ENCODE measurements around the gene MEF2A. TPM values are rescaled to one million over a fixed set of nuclear protein-coding genes. Genes with fewer than 3 reads are reported as not detected.

Gene MEF2A
- total RNA-seq, 4 donors from 2014 or later, result 16.9 to 47.5 (median 24.3) TPM

- TF ChIP-seq CTCF (IDR thresholded peaks at IDR 0.05) (no peak), POLR2A (IDR thresholded peaks at IDR 0.05) (no peak)
- Histone ChIP-seq H3K4me1 (no peaks in the 10 kb centered on the region), H3K4me3 (no peak overlapping the region), H3K27me3 (no peaks in the 10 kb centered on the region), H3K9me3 (peaks cover 0 to 5% (median 0%) of the 10 kb centered on the region in 3 donors), H3K36me3 (peaks cover 0 to 35% (median 6%) of the 10 kb centered on the region in 3 donors), H3K27ac (no peak overlapping the region)
- intact Hi-C loops (cut with DNase I), result no loop called here
- WGBS, 2 donors, result 81 to 96% methylated on average over 3 of the region's 3 CpGs
- DNase-seq, result no peak
Observed at GRCh38 chr15:99645543-99645935, 79.8 kb downstream of the MEF2A start.

- intact Hi-C loops (cut with DNase I), result no loop called here
- no peak for TF ChIP-seq CTCF (IDR thresholded peaks at IDR 0.05)
- TF ChIP-seq POLR2A (IDR thresholded peaks at IDR 0.05), result no peak
- H3K4me1 ChIP-seq, result peaks cover 0 to under 1% (median 0%) of the 10 kb centered on the region in 3 donors
- peaks cover 0 to 31% (median 6%) of the 10 kb centered on the region in 3 donors for H3K36me3 ChIP-seq
- peaks cover 0 to 5% (median 0%) of the 10 kb centered on the region in 3 donors for H3K9me3 ChIP-seq
- H3K27me3 ChIP-seq, result no peaks in the 10 kb centered on the region
- no peak overlapping the region for H3K27ac ChIP-seq
- DNase-seq, result no peak
- no peak overlapping the region for H3K4me3 ChIP-seq
Observed at GRCh38 chr15:99645951-99646350, 80.2 kb downstream of the MEF2A start.

GRCh38 chr15:99651023-99651807, 85.4 kb downstream of the MEF2A start:
- Histone ChIP-seq H3K27me3 (no peaks in the 10 kb centered on the region), H3K27ac (no peak overlapping the region), H3K36me3 (peaks cover 0 to 23% (median 0%) of the 10 kb centered on the region in 3 donors), H3K9me3 (peaks cover 0 to 5% (median 0%) of the 10 kb centered on the region in 3 donors), H3K4me3 (no peak overlapping the region), H3K4me1 (peaks cover 0 to 7% (median 0%) of the 10 kb centered on the region in 3 donors)
- 45 to 67% methylated on average over 6 of the region's 6 CpGs for WGBS, 2 donors
- TF ChIP-seq CTCF (IDR thresholded peaks at IDR 0.05) (no peak), POLR2A (IDR thresholded peaks at IDR 0.05) (no peak)
- intact Hi-C loops (cut with DNase I), result no loop called here
- no peak for DNase-seq

- no peak for DNase-seq
- no peaks in the 10 kb centered on the region for H3K27me3 ChIP-seq
- H3K36me3 ChIP-seq, result peaks cover 0 to 17% (median 0%) of the 10 kb centered on the region in 3 donors
- intact Hi-C loops (cut with DNase I), result no loop called here
- H3K9me3 ChIP-seq, result no peaks in the 10 kb centered on the region
- peaks cover 0 to 4% (median 0%) of the 10 kb centered on the region in 3 donors for H3K4me1 ChIP-seq
- no peak overlapping the region for H3K27ac ChIP-seq
- no peak for TF ChIP-seq CTCF (IDR thresholded peaks at IDR 0.05)
- no peak for TF ChIP-seq POLR2A (IDR thresholded peaks at IDR 0.05)
- 100% methylated on average over 1 of the region's 1 CpG for WGBS, 2 donors
- no peak overlapping the region for H3K4me3 ChIP-seq
Observed at GRCh38 chr15:99656205-99656604, 90.4 kb downstream of the MEF2A start.

- DNase-seq, result no peak
- Histone ChIP-seq H3K27me3 (no peaks in the 10 kb centered on the region), H3K4me1 (no peaks in the 10 kb centered on the region), H3K9me3 (no peaks in the 10 kb centered on the region), H3K27ac (no peak overlapping the region), H3K36me3 (peaks cover 0 to 15% (median 0%) of the 10 kb centered on the region in 3 donors), H3K4me3 (no peak overlapping the region)
- no peak for TF ChIP-seq POLR2A (IDR thresholded peaks at IDR 0.05)
- no peak for TF ChIP-seq CTCF (IDR thresholded peaks at IDR 0.05)
- 88 to 91% methylated on average over 2 of the region's 2 CpGs for WGBS, 2 donors
- intact Hi-C loops (cut with DNase I), result no loop called here
Observed at GRCh38 chr15:99657996-99658395, 92.2 kb downstream of the MEF2A start.
